Stimulated activated CD8-positive, alpha-beta memory T cell treated with anti-CD3 and anti-CD28 coated beads, Interleukin-12 subunit alpha, Interleukin-12 subunit beta, amount 100 ng/mL, for 1 hour (primary cell): ENCODE results near the gene DNAJB7.
"Not testable (repeated sequence)": the region's sequence is repeated elsewhere in the genome, so short reads cannot be mapped to it uniquely, and the experiment has no call there.

ENCODE experiments used
- DNase-seq: peaks from one replicate; pipeline ENCODE4 v3.0.0-alpha.2; 2020; ENCODE audit warnings: low read depth

Gene DNAJB7

GRCh38 chr22:40862013-40862412 lies at the start of gene DNAJB7:
Gene DNAJB7, minus strand, starts transcription at chr22:40862113. Its CDS starts 119 bp downstream, at chr22:40861994.
- no peak for DNase-seq

DNA sequence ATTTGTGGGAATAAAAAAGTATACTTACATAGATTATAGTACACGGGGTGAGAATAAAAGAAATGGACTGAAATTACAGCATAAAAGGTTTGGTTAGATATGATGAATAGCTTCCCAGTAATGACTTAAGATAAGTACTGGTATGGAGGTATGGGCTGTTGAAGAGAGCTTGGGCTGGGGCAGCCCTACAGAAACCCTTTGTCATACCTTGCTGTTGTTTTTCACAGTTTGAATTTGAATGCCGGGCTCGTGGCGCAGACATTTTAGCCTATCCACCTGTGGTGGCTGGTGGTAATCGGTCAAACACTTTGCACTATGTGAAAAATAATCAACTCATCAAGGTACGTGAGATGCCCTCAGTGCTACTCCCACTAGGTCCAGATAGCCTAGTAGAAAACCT lies 47.0 kb upstream of the DNAJB7 start:
- no peak for DNase-seq

GRCh38 chr22:40904101-40904500 lies 42.2 kb upstream of the DNAJB7 start:
- no peak for DNase-seq

DNA sequence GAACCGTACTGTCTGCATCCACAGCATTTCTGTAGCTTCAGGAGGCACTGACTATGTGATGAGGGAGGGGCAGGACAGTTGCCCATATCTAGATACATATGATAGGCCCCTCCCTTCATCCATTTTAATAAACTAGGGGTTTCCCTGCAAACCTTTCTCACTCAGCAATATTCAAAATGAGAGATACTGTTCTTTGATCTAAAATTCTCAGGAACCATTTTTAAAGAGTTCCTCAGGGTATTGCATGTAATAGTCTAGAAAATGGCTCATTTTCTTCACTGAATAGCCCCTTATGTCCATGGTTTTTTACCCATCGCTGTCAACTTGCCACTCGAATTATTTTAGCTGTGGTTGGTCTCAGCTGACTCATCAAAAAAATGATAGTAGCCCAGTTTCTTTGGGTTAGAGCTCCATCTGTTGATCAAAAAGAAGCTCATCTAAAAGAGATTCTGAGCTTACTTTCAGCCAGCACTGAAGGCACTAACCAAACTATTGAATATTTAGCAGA lies 37.0 kb upstream of the DNAJB7 start:
- DNase-seq = no peak

DNA sequence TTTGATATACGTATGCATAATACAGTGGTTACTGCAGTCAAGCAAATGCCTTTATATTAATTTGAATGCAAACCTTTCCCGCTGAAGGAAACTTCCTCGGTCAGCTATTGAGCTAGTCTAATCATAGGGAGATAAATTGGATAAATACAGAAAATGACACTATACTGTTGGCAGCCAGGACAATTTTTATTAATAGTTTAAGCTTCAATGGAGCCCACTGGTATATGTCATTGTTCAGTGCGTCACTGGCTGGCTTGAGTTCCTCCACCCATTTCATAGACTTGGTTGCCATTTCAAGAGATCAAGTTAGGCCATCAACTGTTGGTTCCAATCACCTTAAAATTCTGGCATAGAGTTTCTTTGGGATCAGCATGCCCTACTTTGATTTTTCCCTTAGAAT lies 32.5 kb upstream of the DNAJB7 start:
- DNase-seq = no peak

DNA sequence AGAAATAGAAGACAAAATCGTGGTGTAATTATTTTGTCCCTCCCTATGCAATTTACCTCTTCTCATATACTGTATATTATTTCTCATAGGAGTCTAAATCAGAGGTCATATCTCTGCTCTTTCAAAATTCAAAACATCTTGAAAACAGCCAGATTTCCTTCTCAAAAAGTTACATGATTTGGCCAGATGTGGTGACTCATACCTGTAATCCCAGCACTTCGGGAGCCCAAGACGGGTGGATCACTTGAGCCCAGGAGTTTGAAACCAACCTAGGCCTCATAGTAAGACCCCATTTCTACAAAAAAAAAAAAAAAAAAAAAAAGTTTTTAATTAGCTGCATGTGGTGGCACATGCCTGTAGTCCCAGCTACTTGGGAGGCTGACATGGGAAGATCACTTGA lies 29.0 kb upstream of the DNAJB7 start:
- no peak for DNase-seq

DNA sequence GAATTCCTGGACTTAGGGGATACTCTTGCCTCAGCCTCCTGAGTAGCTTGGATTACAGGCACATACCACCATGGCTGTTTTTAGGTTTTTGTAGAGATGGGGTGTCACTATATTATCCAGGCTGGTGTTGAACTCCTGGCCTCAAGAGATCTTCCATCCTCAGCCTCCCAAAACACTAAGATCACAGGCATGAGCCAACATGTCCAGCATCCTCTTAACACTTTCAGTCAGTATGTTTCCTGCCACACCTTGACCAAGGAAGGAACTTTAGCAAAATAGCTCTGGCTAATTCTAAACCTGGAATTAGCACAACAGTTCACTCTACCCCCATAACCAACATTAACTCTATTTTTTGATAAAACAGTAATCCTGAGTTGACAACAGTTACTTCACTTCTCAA lies 27.2 kb upstream of the DNAJB7 start:
- no peak for DNase-seq

DNA sequence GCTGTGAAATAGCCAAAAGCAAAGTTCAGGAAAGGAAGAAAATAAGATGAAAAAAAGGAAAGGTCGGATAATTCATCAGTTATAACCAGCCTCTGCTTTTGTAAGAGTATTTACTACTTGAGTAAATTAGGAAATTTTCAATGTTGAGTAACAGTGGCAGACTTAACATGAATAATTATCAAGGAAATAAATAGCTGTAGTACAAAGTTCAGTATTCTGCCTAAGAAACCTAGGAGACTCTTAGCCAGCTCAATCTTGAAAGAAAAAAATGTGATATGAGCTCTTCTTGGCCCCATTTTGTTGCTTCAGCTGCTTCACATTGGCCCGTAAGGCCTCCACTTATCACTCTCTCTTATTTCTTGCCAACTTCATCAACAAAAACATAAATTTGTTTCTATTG lies 17.0 kb upstream of the DNAJB7 start:
- no peak for DNase-seq

- no peak for DNase-seq
These were observed 15.6 kb upstream of the DNAJB7 start for GRCh38 chr22:40877488-40877887.

DNA sequence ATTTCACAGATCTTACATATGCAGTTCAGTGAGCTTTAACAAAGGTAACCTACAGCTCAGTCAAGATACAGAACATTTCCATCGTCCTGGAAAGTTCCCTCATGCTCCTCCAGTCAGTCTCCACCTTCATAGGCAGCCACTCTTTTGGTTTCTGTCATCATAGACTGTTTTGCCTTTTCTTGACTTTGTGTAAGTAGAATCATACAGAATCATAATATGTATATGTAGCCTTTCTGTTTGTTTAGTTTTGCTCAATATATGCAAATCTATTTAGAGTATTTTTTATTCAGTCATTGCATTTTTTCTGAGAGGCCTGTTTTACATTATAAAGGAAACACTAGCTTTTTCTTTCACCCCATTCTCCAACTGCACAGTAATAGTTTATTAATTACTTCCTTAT lies 15.0 kb upstream of the DNAJB7 start:
- no peak for DNase-seq

DNA sequence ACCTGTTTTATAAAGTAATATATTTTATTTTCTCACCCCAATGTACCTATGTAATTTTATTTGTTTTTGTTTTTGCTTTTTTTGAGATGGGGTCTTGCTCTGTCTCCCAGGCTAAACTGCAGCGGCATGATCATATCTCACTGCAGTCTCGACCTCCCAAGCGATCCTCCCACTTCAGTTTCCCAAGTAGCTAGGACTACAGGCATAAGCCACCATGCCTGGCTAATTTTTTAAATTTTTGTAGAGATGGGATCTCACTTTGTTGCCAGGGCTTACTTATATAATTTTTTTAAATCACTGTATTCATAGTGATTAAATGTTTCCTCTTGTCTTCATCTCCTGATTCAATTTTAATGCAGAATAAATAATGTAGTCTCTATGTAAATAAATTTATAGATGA lies 13.2 kb upstream of the DNAJB7 start:
- no peak for DNase-seq

GRCh38 chr22:40874016-40874415 lies 12.1 kb upstream of the DNAJB7 start:
- DNase-seq = no peak

DNA sequence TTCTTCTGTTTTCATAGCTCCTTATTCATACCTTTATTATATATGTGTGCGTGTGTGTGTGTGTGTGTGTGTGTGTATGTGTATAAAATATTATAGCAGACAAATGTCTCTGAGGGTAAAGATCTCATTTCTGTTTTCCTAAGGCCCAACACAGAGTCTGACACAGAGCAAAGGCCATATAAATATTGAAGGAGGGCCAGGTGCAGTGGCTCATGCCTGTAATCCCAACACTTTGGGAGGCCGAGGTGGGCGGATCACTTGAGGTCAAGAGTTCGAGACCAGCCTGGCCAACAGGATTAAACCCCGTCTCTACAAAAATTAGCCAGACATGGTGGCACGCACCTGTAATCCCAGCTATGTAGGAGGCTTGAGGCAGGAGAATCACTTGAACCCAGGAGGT lies 6.5 kb upstream of the DNAJB7 start:
- DNase-seq = not testable (repeated sequence)

- DNase-seq = no peak
These were observed 5.2 kb upstream of the DNAJB7 start for GRCh38 chr22:40867109-40867508.

GRCh38 chr22:40862537-40862936 lies 624 bp upstream of the DNAJB7 start:
- DNase-seq = no peak

- no peak for DNase-seq
These were observed 4.5 kb downstream of the DNAJB7 start for GRCh38 chr22:40857309-40857855.

GRCh38 chr22:40856513-40857308 lies 5.2 kb downstream of the DNAJB7 start, which contains the start of the genes ST13 and XPNPEP3:
Gene ST13, minus strand, starts transcription at chr22:40856639. Its CDS starts 99 bp downstream, at chr22:40856540.
Gene XPNPEP3, plus strand, starts transcription at chr22:40857148. Its CDS starts 34 bp downstream, at chr22:40857182.
- DNase-seq = peak; percentile 94

GRCh38 chr22:40855979-40856512 lies 5.9 kb downstream of the DNAJB7 start:
- no peak for DNase-seq

DNA sequence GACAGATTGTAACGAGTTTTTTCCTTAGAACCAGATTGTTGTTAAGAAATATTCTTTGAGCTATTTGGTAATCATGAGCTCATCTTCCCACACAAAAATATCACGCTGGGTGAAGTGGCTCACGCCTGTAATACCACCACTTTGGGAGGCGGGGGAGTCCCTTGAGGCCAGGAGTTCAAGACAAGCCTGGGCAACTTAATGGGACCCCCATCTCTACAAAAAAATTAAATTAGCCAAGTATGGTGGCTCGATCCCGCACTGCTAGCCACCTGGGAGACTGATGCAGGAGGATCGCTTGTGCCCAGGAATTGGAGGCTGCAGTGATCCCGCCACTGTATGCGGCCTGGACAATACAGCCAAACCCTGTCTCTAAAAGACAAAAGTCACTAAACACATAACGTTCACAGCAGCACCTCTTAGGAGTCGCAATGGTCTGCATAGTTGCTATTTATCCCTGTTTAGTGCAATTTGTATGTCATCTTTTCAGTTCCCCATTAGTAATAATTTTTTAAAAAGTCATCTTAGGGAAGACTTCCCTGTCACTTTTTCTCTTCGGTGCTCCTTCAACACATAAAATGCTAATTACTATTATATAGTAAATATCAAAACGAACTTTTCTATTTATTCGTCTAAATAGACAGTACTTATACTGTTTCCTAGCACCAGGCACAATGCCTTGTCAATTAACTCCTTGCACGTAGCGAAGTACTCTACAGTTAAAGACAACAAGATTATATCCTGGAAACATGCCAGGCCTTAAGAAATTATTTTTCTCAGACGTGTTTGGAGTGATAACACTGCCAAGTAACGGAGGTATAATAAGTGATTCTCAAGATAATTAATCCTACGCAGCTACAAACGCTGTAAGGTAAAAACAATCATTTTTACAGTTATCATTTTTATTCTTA lies 6.6 kb downstream of the DNAJB7 start:
- DNase-seq = no peak

DNA sequence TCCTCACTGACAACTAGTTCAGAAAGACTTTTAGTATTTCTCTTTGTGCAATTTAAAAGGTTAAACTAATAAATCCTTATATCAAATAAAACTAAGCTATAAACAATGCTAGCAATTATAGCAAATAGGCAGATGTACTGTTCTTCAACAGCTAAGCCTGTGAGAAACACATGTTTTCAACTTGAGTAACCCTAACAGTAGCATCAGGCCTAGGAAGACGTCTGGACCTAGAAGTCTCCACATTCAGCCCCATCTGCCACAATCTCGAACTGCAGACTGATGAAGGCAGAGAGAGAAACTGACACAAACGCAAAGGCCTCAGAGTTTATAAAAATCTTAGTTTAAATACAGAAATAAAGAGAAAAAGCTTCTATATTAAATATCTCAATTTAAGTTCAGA lies 8.0 kb downstream of the DNAJB7 start:
- DNase-seq = no peak

DNA sequence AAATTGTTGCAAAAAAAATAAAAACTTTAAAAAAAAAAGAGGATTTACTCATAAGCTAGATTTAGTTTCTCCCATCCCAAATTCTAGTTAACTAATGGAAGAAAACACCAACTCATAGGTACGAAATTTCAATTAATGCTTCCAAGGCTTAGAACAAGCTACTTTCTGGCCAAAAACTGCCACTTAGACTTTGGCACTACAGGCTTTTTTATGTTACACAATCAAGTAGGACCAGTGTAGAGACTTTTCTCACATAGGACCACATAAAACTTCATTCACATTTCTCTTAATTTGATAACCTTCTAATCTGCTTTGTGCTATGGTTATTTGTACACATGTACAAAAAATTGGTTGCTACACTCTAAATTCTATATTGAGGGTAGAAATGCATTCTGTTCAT lies 8.6 kb downstream of the DNAJB7 start:
- no peak for DNase-seq

GRCh38 chr22:40845816-40846215 lies 16.1 kb downstream of the DNAJB7 start:
- DNase-seq = not testable (repeated sequence)
